GM23338 (cell line): ENCODE measurements around the gene OR52W1. TPM values are rescaled to one million over a fixed set of nuclear protein-coding genes. Genes with fewer than 3 reads are reported as not detected.

Experiments
- ATAC-seq: fragments of 200-7000 bp; cut with Tn5 transposase; 3 replicates; pipeline ENCODE4 v1.9.1; 2020
- DNase-seq: peaks from one replicate; pipeline ENCODE4 v3.0.0-alpha.2; 2015; ENCODE audit warnings: low spot score
- H2AFZ ChIP-seq: fragments of 200-600 bp; sonication (generic); 2 replicates; pipeline ENCODE4 v1.8.0; 2016; ENCODE audit warnings: antibody characterized with exemption, mild to moderate bottlenecking, moderate library complexity
- H3F3A ChIP-seq: fragments of 200-600 bp; sonication (generic); replicated peaks from 2 replicates; pipeline ENCODE4 v1.8.0; 2017; ENCODE audit warnings: antibody characterized with exemption, mixed run types, low read depth
- H3K27ac ChIP-seq: fragments of 200-600 bp; sonication (generic); 2 replicates; pipeline ENCODE4 v1.6.1; 2016; ENCODE audit warnings: low read depth
- H3K27me3 ChIP-seq: fragments of 200-600 bp; sonication (generic); 2 replicates; pipeline ENCODE4 v1.8.0; 2016; ENCODE audit warnings: mild to moderate bottlenecking, mixed run types, moderate library complexity; ENCODE audit not compliant: insufficient read depth
- H3K36me3 ChIP-seq: fragments of 200-600 bp; sonication (generic); 2 replicates; pipeline ENCODE4 v1.8.0; 2016; ENCODE audit warnings: mild to moderate bottlenecking; ENCODE audit not compliant: insufficient read depth
- H3K4me1 ChIP-seq: fragments of 200-600 bp; sonication (generic); 2 replicates; pipeline ENCODE4 v1.8.0; 2016; ENCODE audit warnings: mild to moderate bottlenecking, moderate library complexity; ENCODE audit not compliant: insufficient read depth
- H3K4me2 ChIP-seq: fragments of 200-600 bp; sonication (generic); 2 replicates; pipeline ENCODE4 v1.7.1; 2017; ENCODE audit warnings: mixed run types
- H3K4me3 ChIP-seq: fragments of 200-600 bp; sonication (generic); 2 replicates; pipeline ENCODE4 v1.6.1; 2016; ENCODE audit warnings: mixed run types
- H3K79me2 ChIP-seq: fragments of 200-600 bp; sonication (generic); replicated peaks from 2 replicates; pipeline ENCODE4 v1.8.0; 2017; ENCODE audit warnings: mild to moderate bottlenecking; ENCODE audit not compliant: insufficient read depth
- H3K9me2 ChIP-seq: fragments of 200-600 bp; sonication (generic); 2 replicates; pipeline ENCODE4 v1.8.0; 2017; ENCODE audit not compliant: insufficient read depth
- H4K20me1 ChIP-seq: fragments of 200-600 bp; sonication (generic); replicated peaks from 2 replicates; pipeline ENCODE4 v1.8.0; 2017; ENCODE audit warnings: mild to moderate bottlenecking; ENCODE audit not compliant: insufficient read depth
- H3K27ac Mint-ChIP-seq: 2 replicates; pipeline ENCODE4 v1.8.0; 2020; ENCODE audit warnings: inconsistent platforms, mild to moderate bottlenecking, moderate library complexity, mixed read lengths
- H3K27me3 Mint-ChIP-seq: 3 replicates; pipeline ENCODE4 v1.8.0; 2022; ENCODE audit warnings: low read depth, mild to moderate bottlenecking, moderate library complexity, mixed read lengths, inconsistent platforms; ENCODE audit not compliant: insufficient read depth, poor library complexity
- H3K36me3 Mint-ChIP-seq: 3 replicates; pipeline ENCODE4 v1.8.0; 2021; ENCODE audit warnings: low read depth, mild to moderate bottlenecking, inconsistent platforms, moderate library complexity, mixed read lengths
- H3K4me1 Mint-ChIP-seq: 3 replicates; pipeline ENCODE4 v1.8.0; 2020; ENCODE audit warnings: mild to moderate bottlenecking, inconsistent platforms, mixed read lengths
- H3K4me3 Mint-ChIP-seq: 3 replicates; pipeline ENCODE4 v1.8.0; 2021; ENCODE audit warnings: moderate library complexity, mild to moderate bottlenecking, inconsistent platforms, mixed read lengths
- H3K9me3 Mint-ChIP-seq: 3 replicates; pipeline ENCODE4 v1.8.0; 2020; ENCODE audit warnings: moderate library complexity, mild to moderate bottlenecking, inconsistent platforms, mixed read lengths
- CREB1 ChIP-seq: fragments of 250-450 bp; sonication (Bioruptor Pico); IDR thresholded peaks from 2 replicates; pipeline ENCODE4 v1.5.0; 2020; ENCODE audit warnings: low read depth, mild to moderate bottlenecking, moderate library complexity
- ETS1 ChIP-seq: IDR thresholded peaks from 2 replicates; pipeline ENCODE4 v1.6.1; 2016; ENCODE audit warnings: antibody characterized with exemption
- EZH2phosphoT487 ChIP-seq: fragments of 200-600 bp; sonication (generic); IDR thresholded peaks from one replicate; pipeline ENCODE4 v1.8.1; 2018; ENCODE audit warnings: antibody characterized with exemption; ENCODE audit not compliant: unreplicated experiment
- JUNB ChIP-seq: IDR thresholded peaks from one replicate; pipeline ENCODE4 v1.6.1; 2016; ENCODE audit warnings: antibody characterized with exemption; ENCODE audit not compliant: unreplicated experiment
- NANOG ChIP-seq: IDR thresholded peaks from 2 replicates; pipeline ENCODE4 v1.6.1; 2016; ENCODE audit warnings: antibody characterized with exemption, borderline replicate concordance
- POLR2AphosphoS5 ChIP-seq: IDR thresholded peaks from 2 replicates; pipeline ENCODE4 v1.6.1; 2016; ENCODE audit warnings: antibody characterized with exemption, low read depth
- STAT1 ChIP-seq: IDR thresholded peaks from one replicate; pipeline ENCODE4 v1.6.1; 2016; ENCODE audit warnings: antibody characterized with exemption; ENCODE audit not compliant: unreplicated experiment
- ZNF114 ChIP-seq: fragments of 250-450 bp; sonication (Bioruptor Pico); IDR thresholded peaks from 2 replicates; pipeline ENCODE4 v1.5.0; 2020; ENCODE audit warnings: mild to moderate bottlenecking, moderate library complexity
- ZNF331 ChIP-seq: fragments of 250-450 bp; sonication (Bioruptor Pico); IDR thresholded peaks from 2 replicates; pipeline ENCODE4 v1.5.0; 2020; ENCODE audit warnings: low read depth, mild to moderate bottlenecking, moderate library complexity
- polyA plus RNA-seq: library from polyadenylated mRNA; unstranded; fragments of >200 nt; fragmentation: Nextera tagmentation; extraction: Ambion mirVana; gene quantifications from 2 replicates; pipeline ENCODE4 v1.2.1, GENCODE V29; 2016
- total RNA-seq: library from RNA; depleted of rRNA; stranded (reverse); fragments of >200 nt; shearing (Covaris generic); gene quantifications from 2 replicates; pipeline ENCODE4 v1.2.3, GENCODE V29; 2014
- TF ChIP-seq, protein P1 (sequence below): IDR thresholded peaks from one replicate; pipeline ENCODE4 v1.6.1; 2018; ENCODE audit warnings: antibody characterized with exemption; ENCODE audit not compliant: unreplicated experiment
- TF ChIP-seq, protein P2 (sequence below): fragments of 250-450 bp; sonication (Bioruptor Pico); IDR thresholded peaks from 2 replicates; pipeline ENCODE4 v1.5.0; 2020; ENCODE audit warnings: mild to moderate bottlenecking, moderate library complexity
- TF ChIP-seq, protein P3 (sequence below), 2 experiments: fragments of 200-600 bp in 1 of 2; sonication (generic) in 1 of 2; conservative IDR thresholded peaks; 2 replicates each; pipeline versions ENCODE4 v1.5.1 to v1.6.1; 2016 to 2017; ENCODE audit warnings: antibody characterized with exemption in 2 of 2, low read depth in 2 of 2, mild to moderate bottlenecking in 2 of 2, moderate library complexity in 1 of 2

Gene OR52W1
- total and polyA plus RNA-seq, 2 experiments from 2014 or later, result not detected

- no peak overlapping the region for H3K27ac ChIP-seq
- no peak overlapping the region for H3K27ac Mint-ChIP-seq
- DNase-seq (no peak), ATAC-seq (no peak)
- no peak overlapping the region for H3K4me3 Mint-ChIP-seq
- H3K27me3 Mint-ChIP-seq, result peaks cover 2% of the 10 kb centered on the region
- H3K4me2 ChIP-seq, result no peak overlapping the region
- H3K36me3 ChIP-seq, result no peaks in the 10 kb centered on the region
- H4K20me1 ChIP-seq, result peaks cover 5% of the 10 kb centered on the region; the same call in 1 of the 2 replicates
- no peaks in the 10 kb centered on the region for H3K9me2 ChIP-seq
- H3K4me3 ChIP-seq, result no peak overlapping the region
- H3K4me1 Mint-ChIP-seq, result peaks cover 8% of the 10 kb centered on the region
- H3F3A ChIP-seq, result no peaks in the 10 kb centered on the region
- H3K27me3 ChIP-seq, result no peaks in the 10 kb centered on the region
- TF ChIP-seq, protein P1, sequence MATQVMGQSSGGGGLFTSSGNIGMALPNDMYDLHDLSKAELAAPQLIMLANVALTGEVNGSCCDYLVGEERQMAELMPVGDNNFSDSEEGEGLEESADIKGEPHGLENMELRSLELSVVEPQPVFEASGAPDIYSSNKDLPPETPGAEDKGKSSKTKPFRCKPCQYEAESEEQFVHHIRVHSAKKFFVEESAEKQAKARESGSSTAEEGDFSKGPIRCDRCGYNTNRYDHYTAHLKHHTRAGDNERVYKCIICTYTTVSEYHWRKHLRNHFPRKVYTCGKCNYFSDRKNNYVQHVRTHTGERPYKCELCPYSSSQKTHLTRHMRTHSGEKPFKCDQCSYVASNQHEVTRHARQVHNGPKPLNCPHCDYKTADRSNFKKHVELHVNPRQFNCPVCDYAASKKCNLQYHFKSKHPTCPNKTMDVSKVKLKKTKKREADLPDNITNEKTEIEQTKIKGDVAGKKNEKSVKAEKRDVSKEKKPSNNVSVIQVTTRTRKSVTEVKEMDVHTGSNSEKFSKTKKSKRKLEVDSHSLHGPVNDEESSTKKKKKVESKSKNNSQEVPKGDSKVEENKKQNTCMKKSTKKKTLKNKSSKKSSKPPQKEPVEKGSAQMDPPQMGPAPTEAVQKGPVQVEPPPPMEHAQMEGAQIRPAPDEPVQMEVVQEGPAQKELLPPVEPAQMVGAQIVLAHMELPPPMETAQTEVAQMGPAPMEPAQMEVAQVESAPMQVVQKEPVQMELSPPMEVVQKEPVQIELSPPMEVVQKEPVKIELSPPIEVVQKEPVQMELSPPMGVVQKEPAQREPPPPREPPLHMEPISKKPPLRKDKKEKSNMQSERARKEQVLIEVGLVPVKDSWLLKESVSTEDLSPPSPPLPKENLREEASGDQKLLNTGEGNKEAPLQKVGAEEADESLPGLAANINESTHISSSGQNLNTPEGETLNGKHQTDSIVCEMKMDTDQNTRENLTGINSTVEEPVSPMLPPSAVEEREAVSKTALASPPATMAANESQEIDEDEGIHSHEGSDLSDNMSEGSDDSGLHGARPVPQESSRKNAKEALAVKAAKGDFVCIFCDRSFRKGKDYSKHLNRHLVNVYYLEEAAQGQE, result no peak
- no peak for TF ChIP-seq ETS1
- no peak for TF ChIP-seq JUNB
- no peak for TF ChIP-seq CREB1 (CRISPR knock-in tag)
- no peak for TF ChIP-seq POLR2AphosphoS5
- no peak for TF ChIP-seq ZNF331 (CRISPR knock-in tag)
- no peak for TF ChIP-seq NANOG
- TF ChIP-seq, protein P2, sequence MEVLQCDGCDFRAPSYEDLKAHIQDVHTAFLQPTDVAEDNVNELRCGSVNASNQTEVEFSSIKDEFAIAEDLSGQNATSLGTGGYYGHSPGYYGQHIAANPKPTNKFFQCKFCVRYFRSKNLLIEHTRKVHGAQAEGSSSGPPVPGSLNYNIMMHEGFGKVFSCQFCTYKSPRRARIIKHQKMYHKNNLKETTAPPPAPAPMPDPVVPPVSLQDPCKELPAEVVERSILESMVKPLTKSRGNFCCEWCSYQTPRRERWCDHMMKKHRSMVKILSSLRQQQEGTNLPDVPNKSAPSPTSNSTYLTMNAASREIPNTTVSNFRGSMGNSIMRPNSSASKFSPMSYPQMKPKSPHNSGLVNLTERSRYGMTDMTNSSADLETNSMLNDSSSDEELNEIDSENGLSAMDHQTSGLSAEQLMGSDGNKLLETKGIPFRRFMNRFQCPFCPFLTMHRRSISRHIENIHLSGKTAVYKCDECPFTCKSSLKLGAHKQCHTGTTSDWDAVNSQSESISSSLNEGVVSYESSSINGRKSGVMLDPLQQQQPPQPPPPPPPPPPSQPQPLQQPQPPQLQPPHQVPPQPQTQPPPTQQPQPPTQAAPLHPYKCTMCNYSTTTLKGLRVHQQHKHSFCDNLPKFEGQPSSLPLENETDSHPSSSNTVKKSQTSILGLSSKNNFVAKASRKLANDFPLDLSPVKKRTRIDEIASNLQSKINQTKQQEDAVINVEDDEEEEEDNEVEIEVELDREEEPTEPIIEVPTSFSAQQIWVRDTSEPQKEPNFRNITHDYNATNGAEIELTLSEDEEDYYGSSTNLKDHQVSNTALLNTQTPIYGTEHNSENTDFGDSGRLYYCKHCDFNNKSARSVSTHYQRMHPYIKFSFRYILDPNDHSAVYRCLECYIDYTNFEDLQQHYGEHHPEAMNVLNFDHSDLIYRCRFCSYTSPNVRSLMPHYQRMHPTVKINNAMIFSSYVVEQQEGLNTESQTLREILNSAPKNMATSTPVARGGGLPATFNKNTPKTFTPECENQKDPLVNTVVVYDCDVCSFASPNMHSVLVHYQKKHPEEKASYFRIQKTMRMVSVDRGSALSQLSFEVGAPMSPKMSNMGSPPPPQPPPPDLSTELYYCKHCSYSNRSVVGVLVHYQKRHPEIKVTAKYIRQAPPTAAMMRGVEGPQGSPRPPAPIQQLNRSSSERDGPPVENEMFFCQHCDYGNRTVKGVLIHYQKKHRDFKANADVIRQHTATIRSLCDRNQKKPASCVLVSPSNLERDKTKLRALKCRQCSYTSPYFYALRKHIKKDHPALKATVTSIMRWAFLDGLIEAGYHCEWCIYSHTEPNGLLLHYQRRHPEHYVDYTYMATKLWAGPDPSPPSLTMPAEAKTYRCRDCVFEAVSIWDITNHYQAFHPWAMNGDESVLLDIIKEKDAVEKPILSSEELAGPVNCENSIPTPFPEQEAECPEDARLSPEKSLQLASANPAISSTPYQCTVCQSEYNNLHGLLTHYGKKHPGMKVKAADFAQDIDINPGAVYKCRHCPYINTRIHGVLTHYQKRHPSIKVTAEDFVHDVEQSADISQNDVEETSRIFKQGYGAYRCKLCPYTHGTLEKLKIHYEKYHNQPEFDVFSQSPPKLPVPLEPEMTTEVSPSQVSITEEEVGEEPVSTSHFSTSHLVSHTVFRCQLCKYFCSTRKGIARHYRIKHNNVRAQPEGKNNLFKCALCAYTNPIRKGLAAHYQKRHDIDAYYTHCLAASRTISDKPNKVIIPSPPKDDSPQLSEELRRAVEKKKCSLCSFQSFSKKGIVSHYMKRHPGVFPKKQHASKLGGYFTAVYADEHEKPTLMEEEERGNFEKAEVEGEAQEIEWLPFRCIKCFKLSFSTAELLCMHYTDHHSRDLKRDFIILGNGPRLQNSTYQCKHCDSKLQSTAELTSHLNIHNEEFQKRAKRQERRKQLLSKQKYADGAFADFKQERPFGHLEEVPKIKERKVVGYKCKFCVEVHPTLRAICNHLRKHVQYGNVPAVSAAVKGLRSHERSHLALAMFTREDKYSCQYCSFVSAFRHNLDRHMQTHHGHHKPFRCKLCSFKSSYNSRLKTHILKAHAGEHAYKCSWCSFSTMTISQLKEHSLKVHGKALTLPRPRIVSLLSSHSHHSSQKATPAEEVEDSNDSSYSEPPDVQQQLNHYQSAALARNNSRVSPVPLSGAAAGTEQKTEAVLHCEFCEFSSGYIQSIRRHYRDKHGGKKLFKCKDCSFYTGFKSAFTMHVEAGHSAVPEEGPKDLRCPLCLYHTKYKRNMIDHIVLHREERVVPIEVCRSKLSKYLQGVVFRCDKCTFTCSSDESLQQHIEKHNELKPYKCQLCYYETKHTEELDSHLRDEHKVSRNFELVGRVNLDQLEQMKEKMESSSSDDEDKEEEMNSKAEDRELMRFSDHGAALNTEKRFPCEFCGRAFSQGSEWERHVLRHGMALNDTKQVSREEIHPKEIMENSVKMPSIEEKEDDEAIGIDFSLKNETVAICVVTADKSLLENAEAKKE (CRISPR knock-in tag), result no peak
- TF ChIP-seq, protein P3, sequence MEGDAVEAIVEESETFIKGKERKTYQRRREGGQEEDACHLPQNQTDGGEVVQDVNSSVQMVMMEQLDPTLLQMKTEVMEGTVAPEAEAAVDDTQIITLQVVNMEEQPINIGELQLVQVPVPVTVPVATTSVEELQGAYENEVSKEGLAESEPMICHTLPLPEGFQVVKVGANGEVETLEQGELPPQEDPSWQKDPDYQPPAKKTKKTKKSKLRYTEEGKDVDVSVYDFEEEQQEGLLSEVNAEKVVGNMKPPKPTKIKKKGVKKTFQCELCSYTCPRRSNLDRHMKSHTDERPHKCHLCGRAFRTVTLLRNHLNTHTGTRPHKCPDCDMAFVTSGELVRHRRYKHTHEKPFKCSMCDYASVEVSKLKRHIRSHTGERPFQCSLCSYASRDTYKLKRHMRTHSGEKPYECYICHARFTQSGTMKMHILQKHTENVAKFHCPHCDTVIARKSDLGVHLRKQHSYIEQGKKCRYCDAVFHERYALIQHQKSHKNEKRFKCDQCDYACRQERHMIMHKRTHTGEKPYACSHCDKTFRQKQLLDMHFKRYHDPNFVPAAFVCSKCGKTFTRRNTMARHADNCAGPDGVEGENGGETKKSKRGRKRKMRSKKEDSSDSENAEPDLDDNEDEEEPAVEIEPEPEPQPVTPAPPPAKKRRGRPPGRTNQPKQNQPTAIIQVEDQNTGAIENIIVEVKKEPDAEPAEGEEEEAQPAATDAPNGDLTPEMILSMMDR (conservative IDR thresholded peaks at IDR 0.05; ENCODE audit: low read depth in 2 of 2), result no peak
- no peak for TF ChIP-seq EZH2phosphoT487
- no peak for TF ChIP-seq STAT1
- no peak for TF ChIP-seq ZNF114 (CRISPR knock-in tag)
- H3K4me1 ChIP-seq, result peaks cover 7% of the 10 kb centered on the region; the same call in 1 of the 2 replicates
- no peak overlapping the region for H2AFZ ChIP-seq
- no peaks in the 10 kb centered on the region for H3K36me3 Mint-ChIP-seq
- H3K9me3 Mint-ChIP-seq, result no peaks in the 10 kb centered on the region
- no peaks in the 10 kb centered on the region for H3K79me2 ChIP-seq
Observed at GRCh38 chr11:6203327-6203726, 4.3 kb downstream of the OR52W1 start.
